IgD-negative memory B cell (primary cell): Measurements from ENCODE around the gene FGD2. TPM values are rescaled to one million over a fixed set of nuclear protein-coding genes. Genes with fewer than 3 reads are reported as not detected.
"Not testable (repeated sequence)": the region's sequence is repeated elsewhere in the genome, so short reads cannot be mapped to it uniquely, and the experiment has no call there.

Source experiments
- H3K27ac Mint-ChIP-seq, 3 donors: one replicate each; pipeline ENCODE4 v1.8.0; 2020 to 2022; ENCODE audit warnings: mild to moderate bottlenecking in 3 of 3, mixed read lengths in 3 of 3, moderate library complexity in 1 of 3
- H3K27me3 Mint-ChIP-seq: one replicate; pipeline ENCODE4 v1.8.0; 2021; ENCODE audit warnings: mixed read lengths
- H3K36me3 Mint-ChIP-seq: one replicate; pipeline ENCODE4 v1.8.0; 2020; ENCODE audit warnings: mild to moderate bottlenecking, mixed read lengths
- H3K4me1 Mint-ChIP-seq, 3 donors: one replicate each; pipeline ENCODE4 v1.8.0; 2020 to 2022; ENCODE audit warnings: mixed read lengths in 3 of 3, mild to moderate bottlenecking in 1 of 3
- H3K4me3 Mint-ChIP-seq, 4 donors: one replicate each; pipeline ENCODE4 v1.8.0; 2020 to 2022; ENCODE audit warnings: mild to moderate bottlenecking in 4 of 4, mixed read lengths in 4 of 4, moderate library complexity in 3 of 4
- H3K9me3 Mint-ChIP-seq, 3 donors: one replicate each; pipeline ENCODE4 v1.8.0; 2020 to 2021; ENCODE audit warnings: mixed read lengths in 3 of 3, mild to moderate bottlenecking in 1 of 3
- polyA plus RNA-seq: library from polyadenylated mRNA; unstranded; fragments of 300-500 nt; fragmentation: Illumina TruSeq; gene quantifications from one replicate; pipeline ENCODE4 v1.2.3, GENCODE V29; 2021

The FGD2 gene
- polyA plus RNA-seq, 1 donor from 2014 or later, result 99.8 TPM

GRCh38 chr6:37027811-37028469 is 22.5 kb downstream of the FGD2 start:
- Mint-ChIP-seq H3K27me3 (no peaks in the 10 kb centered on the region), H3K27ac (no peak overlapping the region), H3K4me1 (peaks cover 0 to 2% (median under 1%) of the 10 kb centered on the region in 3 donors), H3K4me3 (no peak overlapping the region), H3K36me3 (peaks cover 10% of the 10 kb centered on the region), H3K9me3 (peaks cover 0 to 6% (median 3%) of the 10 kb centered on the region in 3 donors)

GRCh38 chr6:37029249-37029971 is 24.0 kb downstream of the FGD2 start:
- peak overlapping the region; percentile 31 to 89 (median 67) for H3K27ac Mint-ChIP-seq
- peak overlapping the region in 1 of 4 donors; percentile 60 for H3K4me3 Mint-ChIP-seq
- H3K9me3 Mint-ChIP-seq, result peaks cover 0 to 6% (median 3%) of the 10 kb centered on the region in 3 donors
- H3K27me3 Mint-ChIP-seq, result no peaks in the 10 kb centered on the region
- H3K36me3 Mint-ChIP-seq, result peaks cover 13% of the 10 kb centered on the region
- H3K4me1 Mint-ChIP-seq, result peaks cover 4 to 10% (median 7%) of the 10 kb centered on the region in 3 donors

GRCh38 chr6:37030599-37030998 is 25.1 kb downstream of the FGD2 start:
- Mint-ChIP-seq H3K27me3 (no peaks in the 10 kb centered on the region), H3K27ac (peak overlapping the region in 1 of 3 donors; percentile 31), H3K9me3 (peaks cover 0 to 6% (median 3%) of the 10 kb centered on the region in 3 donors), H3K4me1 (peaks cover 5 to 11% (median 7%) of the 10 kb centered on the region in 3 donors), H3K36me3 (peaks cover 14% of the 10 kb centered on the region), H3K4me3 (peak overlapping the region in 1 of 4 donors; percentile 28)

- Mint-ChIP-seq H3K4me3 (no peak overlapping the region), H3K27ac (peak overlapping the region; percentile 31 to 80 (median 35)), H3K27me3 (no peaks in the 10 kb centered on the region), H3K36me3 (peaks cover 14% of the 10 kb centered on the region), H3K4me1 (peaks cover 5 to 11% (median 7%) of the 10 kb centered on the region in 3 donors), H3K9me3 (peaks cover 0 to 6% (median 3%) of the 10 kb centered on the region in 3 donors)
These were observed 26.8 kb downstream of the FGD2 start for GRCh38 chr6:37032239-37032638.

- peak overlapping the region; percentile 68 to 91 (median 91) for H3K27ac Mint-ChIP-seq
- no peaks in the 10 kb centered on the region for H3K27me3 Mint-ChIP-seq
- peaks cover 0 to 6% (median 3%) of the 10 kb centered on the region in 3 donors for H3K9me3 Mint-ChIP-seq
- no peak overlapping the region for H3K4me3 Mint-ChIP-seq
- H3K4me1 Mint-ChIP-seq, result peaks cover 5 to 11% (median 7%) of the 10 kb centered on the region in 3 donors
- H3K36me3 Mint-ChIP-seq, result peaks cover 14% of the 10 kb centered on the region
These were observed 27.8 kb downstream of the FGD2 start for GRCh38 chr6:37033255-37033654.

GRCh38 chr6:37033819-37034795 is 28.7 kb downstream of the FGD2 start:
- H3K27me3 Mint-ChIP-seq, result no peaks in the 10 kb centered on the region

GRCh38 chr6:37036146-37036545 is 30.7 kb downstream of the FGD2 start:
- Mint-ChIP-seq H3K4me1 (peaks cover 9 to 14% (median 12%) of the 10 kb centered on the region in 3 donors), H3K27ac (no peak overlapping the region)

More at GRCh38 chr6:37033819-37034795, 28.7 kb downstream of the FGD2 start:
- Mint-ChIP-seq H3K4me1 (peaks cover 9 to 15% (median 11%) of the 10 kb centered on the region in 3 donors), H3K27ac (peak overlapping the region; percentile 68 to 91 (median 91)), H3K9me3 (peaks cover 0 to 6% (median 3%) of the 10 kb centered on the region in 3 donors), H3K4me3 (peak overlapping the region in 2 of 4 donors; percentile 4 to 52), H3K36me3 (peaks cover 19% of the 10 kb centered on the region)

GRCh38 chr6:37038292-37039198 is 33.1 kb downstream of the FGD2 start:
- Mint-ChIP-seq H3K27me3 (no peaks in the 10 kb centered on the region), H3K4me3 (no peak overlapping the region), H3K27ac (peak overlapping the region in 1 of 3 donors; percentile 53), H3K36me3 (peaks cover 9% of the 10 kb centered on the region), H3K4me1 (peaks cover 10 to 13% (median 10%) of the 10 kb centered on the region in 3 donors), H3K9me3 (no peaks in the 10 kb centered on the region)

More at GRCh38 chr6:37036146-37036545, 30.7 kb downstream of the FGD2 start:
- no peak overlapping the region for H3K4me3 Mint-ChIP-seq
- peaks cover 12% of the 10 kb centered on the region for H3K36me3 Mint-ChIP-seq
- no peaks in the 10 kb centered on the region for H3K9me3 Mint-ChIP-seq
- H3K27me3 Mint-ChIP-seq, result no peaks in the 10 kb centered on the region

GRCh38 chr6:37039958-37040357 is 34.5 kb downstream of the FGD2 start:
- peaks cover 5 to 9% (median 5%) of the 10 kb centered on the region in 3 donors for H3K4me1 Mint-ChIP-seq
- H3K27me3 Mint-ChIP-seq, result no peaks in the 10 kb centered on the region
- H3K4me3 Mint-ChIP-seq, result no peak overlapping the region
- no peaks in the 10 kb centered on the region for H3K9me3 Mint-ChIP-seq
- H3K27ac Mint-ChIP-seq, result no peak overlapping the region
- peaks cover 5% of the 10 kb centered on the region for H3K36me3 Mint-ChIP-seq

- no peak overlapping the region for H3K4me3 Mint-ChIP-seq
- no peaks in the 10 kb centered on the region for H3K9me3 Mint-ChIP-seq
- H3K36me3 Mint-ChIP-seq, result peaks cover 5% of the 10 kb centered on the region
- no peaks in the 10 kb centered on the region for H3K27me3 Mint-ChIP-seq
- H3K4me1 Mint-ChIP-seq, result peaks cover 5 to 11% (median 6%) of the 10 kb centered on the region in 3 donors
- H3K27ac Mint-ChIP-seq, result peak overlapping the region in 1 of 3 donors; percentile 21
These were observed 36.1 kb downstream of the FGD2 start for GRCh38 chr6:37041521-37041920.

- H3K4me3 Mint-ChIP-seq, result no peak overlapping the region
These were observed 36.7 kb downstream of the FGD2 start for GRCh38 chr6:37042150-37042549.

GRCh38 chr6:37043091-37043490 is 37.6 kb downstream of the FGD2 start:
- not testable (repeated sequence) for H3K27me3 Mint-ChIP-seq, H3K27ac Mint-ChIP-seq, H3K36me3 Mint-ChIP-seq, H3K9me3 Mint-ChIP-seq, H3K4me3 Mint-ChIP-seq
- peaks cover 14 to 20% (median 14%) of the 10 kb centered on the region in 3 donors for H3K4me1 Mint-ChIP-seq

More at GRCh38 chr6:37042150-37042549, 36.7 kb downstream of the FGD2 start:
- Mint-ChIP-seq H3K4me1 (peaks cover 7 to 13% (median 8%) of the 10 kb centered on the region in 3 donors), H3K36me3 (peaks cover 5% of the 10 kb centered on the region), H3K9me3 (no peaks in the 10 kb centered on the region), H3K27ac (peak overlapping the region in 2 of 3 donors; percentile 21 to 39), H3K27me3 (no peaks in the 10 kb centered on the region)

GRCh38 chr6:37047346-37047688 is 41.9 kb downstream of the FGD2 start:
- peaks cover 1% of the 10 kb centered on the region for H3K27me3 Mint-ChIP-seq
- no peaks in the 10 kb centered on the region for H3K9me3 Mint-ChIP-seq
- peak overlapping the region; percentile 78 to 100 (median 90) for H3K27ac Mint-ChIP-seq
- H3K36me3 Mint-ChIP-seq, result no peaks in the 10 kb centered on the region
- H3K4me1 Mint-ChIP-seq, result peaks cover 38 to 45% (median 43%) of the 10 kb centered on the region in 3 donors
- H3K4me3 Mint-ChIP-seq, result peak overlapping the region in 2 of 4 donors; percentile 58 to 68
